Transverse colon (tissue), 4 donors: Measurements from ENCODE around the gene IQGAP1. TPM values are rescaled to one million over a fixed set of nuclear protein-coding genes. Genes with fewer than 3 reads are reported as not detected.

Source experiments
- DNase-seq: peaks from one replicate; pipeline ENCODE4 v3.0.0-alpha.2; 2019
- H3K27ac ChIP-seq, 4 donors: fragments of 200-600 bp; sonication (generic); 2 replicates each; pipeline ENCODE4 v1.5.1; 2016 to 2018; ENCODE audit warnings: inconsistent platforms in 4 of 4
- H3K27me3 ChIP-seq: fragments of 200-600 bp; sonication (generic); 2 replicates; pipeline ENCODE4 v1.5.1; 2017; ENCODE audit warnings: inconsistent platforms
- H3K36me3 ChIP-seq, 4 donors: fragments of 200-600 bp; sonication (generic); 2 replicates each; pipeline ENCODE4 v1.5.1; 2017 to 2019; ENCODE audit warnings: inconsistent platforms in 4 of 4
- H3K4me1 ChIP-seq, 4 donors: fragments of 200-600 bp; sonication (generic); 2 replicates each; pipeline ENCODE4 v1.5.1; 2017 to 2020; ENCODE audit warnings: inconsistent platforms in 4 of 4
- H3K4me3 ChIP-seq, 4 donors: fragments of 200-600 bp; sonication (generic); 1 replicate in 1 of 4; 2 replicates in 3 of 4; pipeline versions ENCODE4 v1.5.1 to v1.6.1; 2017 to 2019; ENCODE audit warnings: inconsistent platforms in 4 of 4
- H3K9me3 ChIP-seq, 2 donors: fragments of 200-600 bp; sonication (generic); 2 replicates each; pipeline ENCODE4 v1.5.1; 2017 to 2019; ENCODE audit warnings: inconsistent platforms in 2 of 2
- EP300 ChIP-seq: sonication (generic); formaldehyde crosslinking; IDR thresholded peaks from one replicate; pipeline ENCODE4 v1.6.1; 2017; ENCODE audit warnings: antibody characterized with exemption, low read depth
- POLR2A ChIP-seq: fragments of 450-650 bp; IDR thresholded peaks from one replicate; pipeline ENCODE4 v1.6.1; 2016; ENCODE audit warnings: antibody characterized with exemption, mild to moderate bottlenecking, moderate library complexity
- POLR2AphosphoS5 ChIP-seq, 3 donors: sonication (generic); formaldehyde crosslinking; IDR thresholded peaks; one replicate each; pipeline ENCODE4 v1.6.1; 2016; ENCODE audit warnings: antibody characterized with exemption in 3 of 3
- WGBS, 2 donors: methylation state at CpG; one replicate each; pipeline ENCODE4 v1.1.5; 2018; ENCODE audit warnings: low coverage in 1 of 2; 5-methylcytosine and 5-hydroxymethylcytosine counted together
- in situ Hi-C, 4 donors: fragments of 200-750 bp; cut with MboI; loops; one replicate each; pipeline versions ENCODE4 v1.15.0 to v1.15.1; 2017; ENCODE audit warnings: low sequenced_read_pairs in 3 of 4, low pct_ligation_motif_present in 1 of 4, low pct_unique_long_range_greater_than_20kb in 1 of 4
- intact Hi-C: fragments of 100-400 bp; cut with DNase I; formaldehyde crosslinking; loops from one replicate; pipeline ENCODE4 v1.15.1; 2023; ENCODE audit warnings: low total_unique reads
- total RNA-seq, 4 donors: library from RNA; depleted of rRNA; stranded (reverse); fragments of >200 nt; gene quantifications; one replicate each; pipeline ENCODE4 v1.1.0, GENCODE V29; 2016
- TF ChIP-seq, protein P1 (sequence below), 5 experiments: fragments of 200-600 bp in 3 of 5; fragments of 450-650 bp in 2 of 5; sonication (generic) in 3 of 5; IDR thresholded peaks; 1 replicate in 2 of 5; 2 replicates in 3 of 5; pipeline ENCODE4 v1.5.1; 2016 to 2017; ENCODE audit warnings: antibody characterized with exemption in 5 of 5, inconsistent platforms in 3 of 5, mild to moderate bottlenecking in 2 of 5, moderate library complexity in 1 of 5

The IQGAP1 gene
- total RNA-seq, 4 donors from 2014 or later: 82.8 to 354 (median 282) TPM

DNA sequence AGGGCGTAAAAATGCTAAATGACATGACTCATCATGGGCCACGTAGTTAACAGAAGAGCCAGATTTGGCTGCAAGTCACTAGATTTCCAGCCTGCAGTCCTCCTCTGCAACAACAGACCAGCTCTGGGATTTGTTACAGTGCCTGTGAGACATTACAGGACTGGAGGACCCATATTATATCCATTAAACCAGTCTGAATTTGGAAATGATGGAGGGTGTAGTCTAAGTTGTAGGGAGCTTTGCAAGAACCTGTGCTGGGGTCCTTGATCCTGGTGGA lies 25.2 kb upstream of the IQGAP1 start:
- TF ChIP-seq EP300 (no peak), POLR2AphosphoS5 (IDR thresholded peaks at IDR 0.05) (peak in 1 of 3 donors; percentile 50)
- H3K4me3 ChIP-seq: no peak overlapping the region
- peaks cover 10 to 50% (median 20%) of the 10 kb centered on the region in 4 donors for H3K4me1 ChIP-seq
- H3K36me3 ChIP-seq: no peaks in the 10 kb centered on the region
- H3K9me3 ChIP-seq: no peaks in the 10 kb centered on the region
- WGBS, 2 donors: 28 to 43% methylated on average over 2 of the region's 2 CpGs
- intact Hi-C loops: no loop called here
- H3K27ac ChIP-seq: peak overlapping the region; percentile 74 to 80 (median 77)
- no peaks in the 10 kb centered on the region for H3K27me3 ChIP-seq
- in situ Hi-C loops: no loop called here
- DNase-seq: no peak

DNA sequence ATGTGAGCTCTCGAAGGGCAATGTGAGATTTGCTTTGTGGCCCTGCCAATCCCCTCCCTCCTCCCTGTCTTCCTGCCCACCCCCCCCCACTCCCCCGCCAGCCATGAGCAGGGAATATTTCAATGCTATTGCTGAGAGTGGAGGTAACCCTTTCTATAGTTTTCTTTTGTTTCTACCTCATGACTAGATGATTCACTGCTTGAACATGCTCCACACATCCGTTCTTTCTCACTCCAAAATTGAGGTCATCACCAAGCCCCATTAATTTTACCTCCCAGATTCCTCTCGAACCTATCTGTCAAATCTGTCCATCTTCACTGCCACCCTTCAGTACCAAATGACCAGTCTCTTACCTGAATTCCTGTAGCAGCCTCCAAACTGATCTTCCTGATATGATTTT lies 23.8 kb upstream of the IQGAP1 start:
- Histone ChIP-seq H3K27ac (peak overlapping the region in 1 of 4 donors; percentile 80), H3K27me3 (no peaks in the 10 kb centered on the region), H3K4me3 (no peak overlapping the region), H3K36me3 (no peaks in the 10 kb centered on the region), H3K4me1 (peaks cover 10 to 44% (median 21%) of the 10 kb centered on the region in 4 donors), H3K9me3 (no peaks in the 10 kb centered on the region)
- TF ChIP-seq POLR2A (no peak), EP300 (no peak), POLR2AphosphoS5 (IDR thresholded peaks at IDR 0.05) (no peak)
- TF ChIP-seq, protein P1, sequence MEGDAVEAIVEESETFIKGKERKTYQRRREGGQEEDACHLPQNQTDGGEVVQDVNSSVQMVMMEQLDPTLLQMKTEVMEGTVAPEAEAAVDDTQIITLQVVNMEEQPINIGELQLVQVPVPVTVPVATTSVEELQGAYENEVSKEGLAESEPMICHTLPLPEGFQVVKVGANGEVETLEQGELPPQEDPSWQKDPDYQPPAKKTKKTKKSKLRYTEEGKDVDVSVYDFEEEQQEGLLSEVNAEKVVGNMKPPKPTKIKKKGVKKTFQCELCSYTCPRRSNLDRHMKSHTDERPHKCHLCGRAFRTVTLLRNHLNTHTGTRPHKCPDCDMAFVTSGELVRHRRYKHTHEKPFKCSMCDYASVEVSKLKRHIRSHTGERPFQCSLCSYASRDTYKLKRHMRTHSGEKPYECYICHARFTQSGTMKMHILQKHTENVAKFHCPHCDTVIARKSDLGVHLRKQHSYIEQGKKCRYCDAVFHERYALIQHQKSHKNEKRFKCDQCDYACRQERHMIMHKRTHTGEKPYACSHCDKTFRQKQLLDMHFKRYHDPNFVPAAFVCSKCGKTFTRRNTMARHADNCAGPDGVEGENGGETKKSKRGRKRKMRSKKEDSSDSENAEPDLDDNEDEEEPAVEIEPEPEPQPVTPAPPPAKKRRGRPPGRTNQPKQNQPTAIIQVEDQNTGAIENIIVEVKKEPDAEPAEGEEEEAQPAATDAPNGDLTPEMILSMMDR (IDR thresholded peaks at IDR 0.05): no peak
- in situ Hi-C loops (no loop called here), intact Hi-C loops (no loop called here)
- 44 to 81% methylated on average over 2 to 4 of the region's 4 CpGs for WGBS, 2 donors
- DNase-seq: no peak

DNA sequence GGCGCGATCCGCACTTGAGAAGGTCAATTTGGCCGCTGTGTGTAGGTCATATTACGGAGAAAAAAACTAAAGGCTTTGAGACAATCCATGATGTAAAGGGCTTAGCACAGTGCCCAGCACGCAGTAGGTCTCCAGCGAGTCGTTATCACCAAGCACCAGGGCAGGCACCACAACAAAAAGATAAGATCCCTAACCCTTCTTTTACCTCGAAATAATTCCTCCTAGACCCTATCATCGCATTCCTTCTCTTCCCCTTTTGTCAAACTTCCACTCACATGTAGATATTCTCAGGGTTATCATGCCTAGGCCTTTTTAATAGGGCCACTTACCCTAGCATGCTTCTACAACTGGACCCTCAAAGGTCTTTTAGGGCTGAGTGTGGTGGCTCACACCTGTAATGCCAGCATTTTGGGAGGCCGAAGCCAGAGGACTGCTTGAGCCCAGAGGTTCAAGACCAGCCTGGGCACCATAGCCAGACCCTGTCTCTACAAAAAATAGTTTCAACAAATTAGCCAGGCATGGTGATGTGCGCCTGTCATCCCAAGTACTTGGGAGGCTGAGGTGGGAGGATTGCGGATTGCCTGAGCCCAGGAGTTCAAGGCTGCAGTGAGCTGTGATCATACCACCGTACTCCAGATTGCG lies 22.5 kb upstream of the IQGAP1 start:
- no peaks in the 10 kb centered on the region for H3K27me3 ChIP-seq
- peaks cover 10 to 47% (median 22%) of the 10 kb centered on the region in 4 donors for H3K4me1 ChIP-seq
- 90 to 94% methylated on average over 15 of the region's 15 CpGs for WGBS, 2 donors
- in situ Hi-C loops (no loop called here), intact Hi-C loops (no loop called here)
- no peak overlapping the region for H3K4me3 ChIP-seq
- no peak for TF ChIP-seq POLR2AphosphoS5 (IDR thresholded peaks at IDR 0.05)
- TF ChIP-seq POLR2A: no peak
- TF ChIP-seq EP300: no peak
- TF ChIP-seq, protein P1 (IDR thresholded peaks at IDR 0.05): no peak
- H3K27ac ChIP-seq: no peak overlapping the region
- no peak for DNase-seq
- no peaks in the 10 kb centered on the region for H3K36me3 ChIP-seq
- no peaks in the 10 kb centered on the region for H3K9me3 ChIP-seq

DNA sequence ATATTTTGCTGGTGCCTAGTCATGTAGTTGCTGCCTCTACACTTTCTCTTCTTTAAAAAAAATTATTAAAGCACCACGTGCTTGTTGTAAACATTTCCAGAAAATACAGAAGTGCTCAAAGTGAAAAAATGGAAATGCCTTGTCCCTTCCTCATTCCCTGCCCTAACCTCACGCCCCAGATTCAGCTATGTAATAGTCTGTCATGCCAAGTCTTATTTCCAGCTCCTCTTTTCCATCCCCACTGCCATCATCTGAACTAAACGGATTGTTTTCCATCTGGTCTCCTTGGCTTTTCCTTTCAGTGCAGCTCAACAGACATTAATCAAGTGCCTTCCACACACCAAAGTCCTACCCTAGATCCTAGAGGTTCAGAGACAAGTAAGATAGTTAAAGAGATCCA lies 20.5 kb upstream of the IQGAP1 start:
- intact Hi-C loops (no loop called here), in situ Hi-C loops (no loop called here)
- H3K27ac ChIP-seq: peak overlapping the region; percentile 51 to 76 (median 62)

More for the DNA sequence above, 20.5 kb upstream of the IQGAP1 start:
- H3K4me3 ChIP-seq: no peak overlapping the region
- H3K4me1 ChIP-seq: peaks cover 7 to 43% (median 17%) of the 10 kb centered on the region in 4 donors
- peak in 2 of 3 donors; percentile 20 to 25 for TF ChIP-seq POLR2AphosphoS5 (IDR thresholded peaks at IDR 0.05)
- TF ChIP-seq EP300: no peak
- TF ChIP-seq, protein P1 (IDR thresholded peaks at IDR 0.05): no peak
- no peak for TF ChIP-seq POLR2A
- H3K36me3 ChIP-seq: no peaks in the 10 kb centered on the region
- no peaks in the 10 kb centered on the region for H3K27me3 ChIP-seq
- WGBS, 2 donors: 39 to 40% methylated on average over 3 of the region's 3 CpGs
- no peaks in the 10 kb centered on the region for H3K9me3 ChIP-seq
- DNase-seq: no peak
